ENCODE results near the gene RAP1GDS1.
"Not testable (repeated sequence)": the region's sequence is repeated elsewhere in the genome, so short reads cannot be mapped to it uniquely, and the experiment has no call there.

The RAP1GDS1 gene

GRCh38 chr4:98446499-98447375, 185.6 kb downstream of the RAP1GDS1 start:
- DNase-seq = peak; percentile 31

- no peak for DNase-seq
Observed at GRCh38 chr4:98447648-98448047, 186.5 kb downstream of the RAP1GDS1 start.

DNA sequence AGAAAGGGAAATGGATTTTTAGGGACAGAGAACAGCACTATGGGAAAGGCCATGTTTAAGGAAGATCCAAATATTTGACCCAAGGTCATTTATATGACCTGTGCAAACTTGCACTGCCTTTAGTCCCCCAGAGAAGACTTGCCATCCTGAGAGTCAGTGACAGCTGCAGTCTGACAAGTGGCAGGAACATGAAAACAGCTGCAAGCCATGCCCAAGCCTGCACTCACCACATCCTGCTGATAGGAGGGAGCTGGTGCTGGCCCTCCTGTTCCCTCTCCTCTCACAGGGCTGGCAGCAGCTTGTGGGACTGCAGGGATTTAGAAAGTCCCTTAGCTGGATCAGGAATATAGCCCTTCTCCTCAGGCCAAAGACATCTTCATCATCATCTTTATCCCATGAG, 187.7 kb downstream of the RAP1GDS1 start:
- DNase-seq = no peak

GRCh38 chr4:98452091-98452490, 190.9 kb downstream of the RAP1GDS1 start:
- DNase-seq = no peak

GRCh38 chr4:98457422-98457821, 196.2 kb downstream of the RAP1GDS1 start:
- DNase-seq = not testable (repeated sequence)

DNA sequence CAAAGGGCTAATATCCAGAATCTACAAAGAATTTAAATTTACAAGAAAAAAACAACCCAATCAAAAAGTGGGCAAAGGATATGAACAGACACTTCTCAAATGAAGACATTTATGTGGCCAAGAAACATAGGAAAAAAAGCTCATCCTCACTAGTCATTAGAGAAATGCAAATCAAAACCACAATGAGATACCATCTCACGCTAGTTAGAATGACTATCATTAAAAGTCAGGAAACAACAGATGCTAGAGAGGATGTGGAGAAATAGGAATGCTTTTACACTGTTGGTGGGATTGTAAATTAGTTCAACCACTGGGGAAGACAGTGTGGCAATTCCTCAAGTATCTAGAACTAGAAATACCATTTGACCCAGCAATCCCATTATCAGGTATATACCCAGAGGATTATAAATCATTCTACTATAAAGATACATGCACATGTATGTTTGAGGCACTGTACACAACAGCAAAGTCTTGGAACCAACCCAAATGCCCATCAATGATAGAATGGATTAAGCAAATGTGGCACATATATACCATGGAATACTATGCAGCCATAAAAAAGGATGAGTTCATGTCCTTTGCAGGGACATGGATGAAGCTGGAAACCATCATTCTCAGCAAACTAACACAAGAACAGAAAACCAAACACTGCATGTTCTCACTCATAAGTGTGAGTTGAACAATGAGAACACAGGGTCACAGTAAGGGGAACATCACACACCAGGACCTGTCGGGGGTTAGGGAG, 200.1 kb downstream of the RAP1GDS1 start:
- not testable (repeated sequence) for DNase-seq

DNA sequence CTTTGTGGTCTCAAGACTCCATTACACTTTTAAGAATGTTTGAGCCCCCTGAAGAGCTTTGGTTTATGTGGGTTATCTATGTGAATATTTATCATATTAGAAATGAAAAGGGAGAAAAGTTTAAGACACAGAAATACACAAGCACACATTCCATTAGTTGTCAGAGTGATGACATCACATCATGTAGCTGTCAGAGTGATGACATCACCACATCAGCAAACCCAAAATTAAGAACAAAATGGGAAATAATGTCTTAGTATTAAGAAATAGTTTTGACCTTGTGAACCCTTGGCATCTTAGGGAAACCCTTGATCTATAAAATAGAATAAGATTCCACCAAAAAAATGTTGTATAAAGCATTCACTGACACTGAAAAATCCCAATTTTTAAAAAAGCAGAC, 201.3 kb downstream of the RAP1GDS1 start:
- no peak for DNase-seq

- no peak for DNase-seq
Observed at GRCh38 chr4:98466868-98467599, 205.8 kb downstream of the RAP1GDS1 start.

DNA sequence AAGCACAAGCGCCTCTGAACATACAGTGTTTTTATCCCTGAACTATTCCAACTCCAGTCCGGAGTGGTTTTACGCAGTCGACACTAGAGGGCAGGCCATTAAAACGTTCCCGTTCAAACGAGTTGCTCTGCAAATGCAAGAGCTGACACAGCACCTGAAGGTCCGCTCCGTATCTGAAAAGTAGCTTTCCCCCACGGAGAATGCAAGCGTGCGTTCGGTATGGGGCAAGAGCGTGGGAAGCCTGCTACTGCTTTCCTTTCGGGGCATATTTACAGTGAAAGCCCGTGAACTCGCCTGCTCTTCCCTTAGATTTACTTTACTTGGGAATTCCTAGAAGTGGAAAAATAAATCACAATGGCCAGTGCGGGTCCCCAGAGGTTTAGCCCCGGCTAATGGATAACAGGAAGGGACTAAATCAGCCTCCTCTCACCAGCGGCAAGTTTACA, 206.5 kb downstream of the RAP1GDS1 start:
- peak; percentile 71 for DNase-seq

GRCh38 chr4:98468709-98469108, 207.5 kb downstream of the RAP1GDS1 start:
- no peak for DNase-seq

DNA sequence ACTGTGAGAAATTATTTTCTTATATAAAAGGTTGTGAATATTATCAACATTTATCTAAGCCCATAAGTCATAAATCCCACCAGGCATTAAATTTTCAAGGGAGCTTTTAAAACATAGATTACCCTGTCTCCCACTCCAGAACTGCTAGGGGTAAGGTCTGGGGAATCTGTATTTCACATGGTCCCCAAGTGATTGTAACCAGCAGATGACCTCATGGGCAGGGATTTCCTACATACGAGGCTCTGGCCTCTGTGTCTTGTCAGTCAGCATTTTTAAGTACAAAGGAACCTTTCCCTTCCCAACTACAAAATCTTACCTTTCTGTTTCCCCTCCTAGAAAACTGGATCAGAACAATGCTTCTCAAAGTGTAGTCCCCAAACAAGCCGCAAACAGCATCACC, 208.6 kb downstream of the RAP1GDS1 start:
- no peak for DNase-seq

DNA sequence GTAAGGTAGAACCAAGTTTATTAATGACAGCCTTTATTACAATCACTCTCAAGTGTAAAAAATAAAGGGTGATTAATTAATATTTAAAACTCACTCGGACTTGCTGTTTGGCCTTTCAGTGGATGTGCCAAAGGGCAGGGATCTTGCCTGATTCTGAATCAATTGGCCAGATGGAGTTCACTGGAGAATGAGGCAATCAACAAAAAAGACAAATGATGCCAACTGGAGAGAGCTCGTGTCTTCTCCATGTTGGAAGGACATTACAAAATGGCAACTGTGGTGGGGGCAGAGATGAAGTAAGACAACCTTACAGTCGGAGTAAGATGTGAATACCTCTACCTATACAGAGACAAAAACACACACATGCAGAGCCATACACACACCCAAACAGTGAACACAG, 209.2 kb downstream of the RAP1GDS1 start:
- DNase-seq = no peak

DNA sequence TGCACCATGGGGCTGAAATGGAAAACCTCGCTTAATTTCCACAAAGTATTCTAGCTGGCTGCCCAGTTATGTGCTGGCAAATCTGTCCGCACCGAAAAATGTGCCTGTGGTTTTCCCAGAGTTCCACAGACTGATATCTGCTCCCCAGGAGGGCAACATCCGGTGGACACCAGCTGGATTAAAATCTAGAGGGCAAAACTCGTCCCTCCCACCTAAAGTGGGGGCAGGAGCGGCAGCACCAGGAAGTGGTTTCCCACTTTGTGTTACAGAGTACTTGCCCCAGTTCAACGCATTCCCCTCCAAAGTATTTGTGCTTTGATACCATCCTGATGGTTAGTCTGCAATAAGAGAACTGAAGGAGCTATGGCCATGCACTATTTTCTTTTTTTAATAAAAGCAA, 209.6 kb downstream of the RAP1GDS1 start:
- no peak for DNase-seq

- DNase-seq = no peak
Observed at GRCh38 chr4:98473046-98473445, 211.9 kb downstream of the RAP1GDS1 start.

GRCh38 chr4:98474408-98474844, 213.2 kb downstream of the RAP1GDS1 start:
- no peak for DNase-seq

DNA sequence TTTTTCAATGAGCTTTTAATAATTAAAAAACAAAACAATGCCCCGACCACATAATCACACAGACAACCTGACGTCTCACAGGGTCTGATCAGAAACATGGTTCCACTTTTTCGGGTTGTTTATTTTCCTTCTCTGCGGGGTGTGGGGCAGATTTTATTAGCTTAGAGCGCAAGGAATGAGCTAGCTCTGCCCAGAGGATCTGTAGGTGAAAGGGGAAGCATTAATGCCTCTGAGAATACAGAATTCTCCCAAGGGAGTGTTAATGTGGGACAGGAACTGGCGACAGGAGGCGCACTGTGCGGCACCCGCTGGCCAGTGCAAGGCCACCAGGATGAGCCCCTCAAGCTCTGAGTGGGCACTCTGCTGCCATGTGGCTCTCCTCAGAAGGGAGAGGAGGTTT, 215.7 kb downstream of the RAP1GDS1 start:
- DNase-seq = no peak

DNA sequence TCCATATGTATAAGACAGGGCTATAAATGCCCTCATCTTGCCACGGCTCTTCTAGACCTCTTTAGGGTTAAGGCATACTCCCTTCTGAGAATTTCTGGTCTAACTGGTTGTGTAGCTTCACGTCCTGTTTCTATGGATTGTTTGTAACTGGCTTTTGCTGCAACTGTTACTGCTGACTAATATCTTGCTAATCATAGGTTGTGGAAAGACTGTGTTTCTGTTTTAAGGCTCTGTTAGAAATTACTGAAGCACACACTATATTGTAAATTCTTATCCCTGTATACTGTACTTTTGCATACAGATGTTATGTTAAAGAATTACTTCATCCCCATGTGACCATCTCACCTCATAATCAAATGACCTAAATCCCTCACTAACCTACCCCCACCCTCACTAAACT, 218.4 kb downstream of the RAP1GDS1 start:
- DNase-seq = not testable (repeated sequence)

- DNase-seq = no peak
Observed at GRCh38 chr4:98480535-98480934, 219.4 kb downstream of the RAP1GDS1 start.

GRCh38 chr4:98481167-98481566, 220.0 kb downstream of the RAP1GDS1 start:
- no peak for DNase-seq

GRCh38 chr4:98482503-98482846, 221.3 kb downstream of the RAP1GDS1 start:
- no peak for DNase-seq

GRCh38 chr4:98482847-98483806, 221.9 kb downstream of the RAP1GDS1 start:
- peak; percentile 42 for DNase-seq

DNA sequence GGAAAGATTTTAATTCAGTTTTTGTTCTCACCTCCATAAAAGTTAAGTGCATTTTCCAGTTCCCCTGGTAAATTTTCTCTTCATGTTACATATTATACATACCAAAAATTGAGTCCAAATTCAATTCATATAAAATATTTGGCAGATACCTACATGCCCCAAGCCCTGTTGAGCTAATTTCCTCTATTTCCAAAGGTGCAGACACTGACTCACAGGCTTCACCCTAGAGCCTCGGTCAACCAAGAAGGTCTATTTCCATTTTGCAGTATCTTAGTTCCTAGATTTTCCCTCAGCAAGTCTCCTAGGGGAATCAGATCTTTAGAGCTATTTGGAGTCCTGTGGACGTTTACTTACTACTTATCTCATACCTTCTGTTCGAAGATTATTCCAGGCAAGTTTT, 222.8 kb downstream of the RAP1GDS1 start:
- DNase-seq = no peak

All from activated naive CD4-positive, alpha-beta T cell treated with anti-CD3 and anti-CD28 coated beads, Interleukin-2, amount 50 U/mL, for 16 hours (primary cell).